ENCODE results near the gene CDH13.

The CDH13 gene

DNA sequence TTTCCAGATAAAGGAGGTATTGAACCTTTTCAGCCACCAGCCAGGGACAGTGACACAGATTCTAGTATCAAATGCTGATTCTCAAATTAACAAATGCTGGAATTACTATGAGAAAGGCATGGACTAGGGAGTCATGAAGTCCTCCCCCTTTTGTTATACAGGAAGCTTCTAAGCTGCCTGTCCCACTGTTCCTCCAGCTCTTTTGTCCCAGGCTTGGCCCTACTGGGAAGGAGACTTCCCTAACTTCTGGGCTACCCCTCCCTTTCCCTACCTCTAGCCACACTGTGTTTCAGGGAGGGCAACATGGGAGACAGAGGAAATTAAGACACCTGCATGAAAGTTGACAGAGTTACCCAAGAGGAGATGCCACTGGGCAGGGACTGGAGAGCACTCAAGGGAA lies 192.5 kb downstream of the CDH13 start (continued):
- TF ChIP-seq ZNF513 (tag by site-specific recombination; IDR thresholded peaks at IDR 0.05) (no peak), YY2 (tag by site-specific recombination; IDR thresholded peaks at IDR 0.05) (no peak), ZNF560 (tag by site-specific recombination; IDR thresholded peaks at IDR 0.05; ENCODE audit: borderline replicate concordance) (no peak), ZNF184 (tag by site-specific recombination; IDR thresholded peaks at IDR 0.05) (no peak), ZNF221 (tag by site-specific recombination; IDR thresholded peaks at IDR 0.05; ENCODE audit: borderline replicate concordance) (no peak), ZSCAN23 (tag by site-specific recombination; IDR thresholded peaks at IDR 0.05) (no peak), ZNF623 (tag by site-specific recombination; IDR thresholded peaks at IDR 0.05) (no peak), GLI2 (tag by site-specific recombination; IDR thresholded peaks at IDR 0.05; ENCODE audit: borderline replicate concordance, low read depth) (no peak), ZNF416 (tag by site-specific recombination; IDR thresholded peaks at IDR 0.05) (no peak)
- TF ChIP-seq, protein P1, sequence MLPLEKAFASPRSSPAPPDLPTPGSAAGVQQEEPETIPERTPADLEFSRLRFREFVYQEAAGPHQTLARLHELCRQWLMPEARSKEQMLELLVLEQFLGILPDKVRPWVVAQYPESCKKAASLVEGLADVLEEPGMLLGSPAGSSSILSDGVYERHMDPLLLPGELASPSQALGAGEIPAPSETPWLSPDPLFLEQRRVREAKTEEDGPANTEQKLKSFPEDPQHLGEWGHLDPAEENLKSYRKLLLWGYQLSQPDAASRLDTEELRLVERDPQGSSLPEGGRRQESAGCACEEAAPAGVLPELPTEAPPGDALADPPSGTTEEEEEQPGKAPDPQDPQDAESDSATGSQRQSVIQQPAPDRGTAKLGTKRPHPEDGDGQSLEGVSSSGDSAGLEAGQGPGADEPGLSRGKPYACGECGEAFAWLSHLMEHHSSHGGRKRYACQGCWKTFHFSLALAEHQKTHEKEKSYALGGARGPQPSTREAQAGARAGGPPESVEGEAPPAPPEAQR (tag by site-specific recombination; IDR thresholded peaks at IDR 0.05) = no peak

DNA sequence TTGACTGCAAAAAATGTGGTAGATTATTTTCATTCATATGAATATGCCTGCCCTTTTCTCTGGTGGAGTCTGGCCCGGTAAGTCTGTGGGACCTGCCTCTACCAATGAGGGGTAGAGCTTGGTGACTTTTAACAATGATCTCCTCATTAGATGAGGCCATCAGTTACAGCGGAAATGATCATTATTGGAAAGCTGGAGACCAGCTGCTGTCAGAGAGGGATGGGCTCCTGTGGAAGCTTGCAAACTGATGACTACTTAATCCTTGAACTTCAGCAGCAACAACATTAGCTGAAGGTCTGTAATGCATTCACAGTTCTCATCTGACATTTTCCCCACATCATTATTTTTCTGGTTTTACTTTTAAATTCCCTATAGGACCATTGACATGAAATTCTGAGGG lies 194.1 kb downstream of the CDH13 start:
- no peak for TF ChIP-seq ZNF513 (tag by site-specific recombination; IDR thresholded peaks at IDR 0.05)
- no peak for TF ChIP-seq IKZF3 (tag by site-specific recombination; IDR thresholded peaks at IDR 0.05)
- TF ChIP-seq ZBTB10 (tag by site-specific recombination; IDR thresholded peaks at IDR 0.05) = no peak
- TF ChIP-seq GFI1B (tag by site-specific recombination; IDR thresholded peaks at IDR 0.05) = no peak
- TF ChIP-seq, protein P2, sequence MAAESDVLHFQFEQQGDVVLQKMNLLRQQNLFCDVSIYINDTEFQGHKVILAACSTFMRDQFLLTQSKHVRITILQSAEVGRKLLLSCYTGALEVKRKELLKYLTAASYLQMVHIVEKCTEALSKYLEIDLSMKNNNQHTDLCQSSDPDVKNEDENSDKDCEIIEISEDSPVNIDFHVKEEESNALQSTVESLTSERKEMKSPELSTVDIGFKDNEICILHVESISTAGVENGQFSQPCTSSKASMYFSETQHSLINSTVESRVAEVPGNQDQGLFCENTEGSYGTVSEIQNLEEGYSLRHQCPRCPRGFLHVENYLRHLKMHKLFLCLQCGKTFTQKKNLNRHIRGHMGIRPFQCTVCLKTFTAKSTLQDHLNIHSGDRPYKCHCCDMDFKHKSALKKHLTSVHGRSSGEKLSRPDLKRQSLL (tag by site-specific recombination; IDR thresholded peaks at IDR 0.05) = no peak
- TF ChIP-seq ZNF132 (tag by site-specific recombination; IDR thresholded peaks at IDR 0.05; ENCODE audit: borderline replicate concordance) = no peak
- TF ChIP-seq ZNF777 (tag by site-specific recombination; IDR thresholded peaks at IDR 0.05; ENCODE audit: borderline replicate concordance) = no peak
- no peak for TF ChIP-seq SALL2 (tag by site-specific recombination; IDR thresholded peaks at IDR 0.05; ENCODE audit: borderline replicate concordance)
- TF ChIP-seq REPIN1 (tag by site-specific recombination; IDR thresholded peaks at IDR 0.05; ENCODE audit: low read depth) = no peak

More for the DNA sequence above, 194.1 kb downstream of the CDH13 start:
- Histone ChIP-seq H3K4me3 (ENCODE audit: low read depth, low read length) (no peak overlapping the region), H3K27ac (ENCODE audit: extremely low read depth, low read depth, low read length) (no peak overlapping the region), H3K36me3 (ENCODE audit: control insufficient read depth in 2 of 2, insufficient read depth in 1 of 2, low read length in 2 of 2) (no peaks in the 10 kb centered on the region), H3K9me3 (ENCODE audit: control insufficient read depth, insufficient read depth, low read depth, low read length) (no peaks in the 10 kb centered on the region), H3K4me1 (ENCODE audit: control insufficient read depth, insufficient read depth, low read length) (no peaks in the 10 kb centered on the region)
- POLR2A ChIA-PET = no interaction called here
- CTCF ChIA-PET = no interaction called here

Data from HEK293 (cell line).